Transverse colon (tissue), 4 donors: ENCODE results near the gene INSC.

Source experiments
- CTCF ChIP-seq, 5 experiments: fragments of 200-600 bp in 3 of 5; fragments of 450-650 bp in 2 of 5; sonication (generic) in 3 of 5; IDR thresholded peaks; 1 replicate in 2 of 5; 2 replicates in 3 of 5; pipeline ENCODE4 v1.5.1; 2016 to 2017; ENCODE audit warnings: antibody characterized with exemption in 5 of 5, inconsistent platforms in 3 of 5, mild to moderate bottlenecking in 2 of 5, moderate library complexity in 1 of 5
- EP300 ChIP-seq: sonication (generic); formaldehyde crosslinking; IDR thresholded peaks from one replicate; pipeline ENCODE4 v1.6.1; 2017; ENCODE audit warnings: antibody characterized with exemption, low read depth
- POLR2A ChIP-seq: fragments of 450-650 bp; IDR thresholded peaks from one replicate; pipeline ENCODE4 v1.6.1; 2016; ENCODE audit warnings: antibody characterized with exemption, mild to moderate bottlenecking, moderate library complexity
- POLR2AphosphoS5 ChIP-seq, 3 donors: sonication (generic); formaldehyde crosslinking; IDR thresholded peaks; one replicate each; pipeline ENCODE4 v1.6.1; 2016; ENCODE audit warnings: antibody characterized with exemption in 3 of 3

- TF ChIP-seq POLR2A (no peak), CTCF (IDR thresholded peaks at IDR 0.05) (no peak), EP300 (no peak), POLR2AphosphoS5 (IDR thresholded peaks at IDR 0.05) (no peak)
Measured at GRCh38 chr11:15091175-15091574, 23.5 kb upstream of the INSC start.
